ENCODE data around the gene GTF2F1. TPM values are rescaled to one million over a fixed set of nuclear protein-coding genes. Genes with fewer than 3 reads are reported as not detected.

The GTF2F1 gene
- total RNA-seq, 4 donors from 2014 or later: 50.8 to 57.0 (median 51.4) TPM

- 1 to 3% methylated on average over 12 to 18 of the region's 20 CpGs for WGBS, 2 donors
- intact Hi-C loops (cut with DNase I): loop anchor here (10.0 kb wide), 1 partner anchor 49 kb away; the partner anchor contains the start of genes ALKBH7 and PSPN
- H3K9me3 ChIP-seq: no peaks in the 10 kb centered on the region
- TF ChIP-seq POLR2A (IDR thresholded peaks at IDR 0.05): no peak
- TF ChIP-seq, protein P1, sequence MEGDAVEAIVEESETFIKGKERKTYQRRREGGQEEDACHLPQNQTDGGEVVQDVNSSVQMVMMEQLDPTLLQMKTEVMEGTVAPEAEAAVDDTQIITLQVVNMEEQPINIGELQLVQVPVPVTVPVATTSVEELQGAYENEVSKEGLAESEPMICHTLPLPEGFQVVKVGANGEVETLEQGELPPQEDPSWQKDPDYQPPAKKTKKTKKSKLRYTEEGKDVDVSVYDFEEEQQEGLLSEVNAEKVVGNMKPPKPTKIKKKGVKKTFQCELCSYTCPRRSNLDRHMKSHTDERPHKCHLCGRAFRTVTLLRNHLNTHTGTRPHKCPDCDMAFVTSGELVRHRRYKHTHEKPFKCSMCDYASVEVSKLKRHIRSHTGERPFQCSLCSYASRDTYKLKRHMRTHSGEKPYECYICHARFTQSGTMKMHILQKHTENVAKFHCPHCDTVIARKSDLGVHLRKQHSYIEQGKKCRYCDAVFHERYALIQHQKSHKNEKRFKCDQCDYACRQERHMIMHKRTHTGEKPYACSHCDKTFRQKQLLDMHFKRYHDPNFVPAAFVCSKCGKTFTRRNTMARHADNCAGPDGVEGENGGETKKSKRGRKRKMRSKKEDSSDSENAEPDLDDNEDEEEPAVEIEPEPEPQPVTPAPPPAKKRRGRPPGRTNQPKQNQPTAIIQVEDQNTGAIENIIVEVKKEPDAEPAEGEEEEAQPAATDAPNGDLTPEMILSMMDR (IDR thresholded peaks at IDR 0.05): no peak
- H3K4me1 ChIP-seq: peaks cover 12 to 24% of the 10 kb centered on the region in 2 donors
- DNase-seq: peak; percentile 53 to 59
- peaks cover 25 to 27% of the 10 kb centered on the region in 2 donors for H3K36me3 ChIP-seq
- peak overlapping the region; percentile 63 to 89 (median 77) for H3K4me3 ChIP-seq (replicated peaks in 1 of 3)
- H3K27me3 ChIP-seq: no peaks in the 10 kb centered on the region
- H3K27ac ChIP-seq: peak overlapping the region in 2 of 3 donors; percentile 18 to 63
These were observed 30.7 kb upstream of the GTF2F1 start for GRCh38 chr19:6423499-6424194.

DNA sequence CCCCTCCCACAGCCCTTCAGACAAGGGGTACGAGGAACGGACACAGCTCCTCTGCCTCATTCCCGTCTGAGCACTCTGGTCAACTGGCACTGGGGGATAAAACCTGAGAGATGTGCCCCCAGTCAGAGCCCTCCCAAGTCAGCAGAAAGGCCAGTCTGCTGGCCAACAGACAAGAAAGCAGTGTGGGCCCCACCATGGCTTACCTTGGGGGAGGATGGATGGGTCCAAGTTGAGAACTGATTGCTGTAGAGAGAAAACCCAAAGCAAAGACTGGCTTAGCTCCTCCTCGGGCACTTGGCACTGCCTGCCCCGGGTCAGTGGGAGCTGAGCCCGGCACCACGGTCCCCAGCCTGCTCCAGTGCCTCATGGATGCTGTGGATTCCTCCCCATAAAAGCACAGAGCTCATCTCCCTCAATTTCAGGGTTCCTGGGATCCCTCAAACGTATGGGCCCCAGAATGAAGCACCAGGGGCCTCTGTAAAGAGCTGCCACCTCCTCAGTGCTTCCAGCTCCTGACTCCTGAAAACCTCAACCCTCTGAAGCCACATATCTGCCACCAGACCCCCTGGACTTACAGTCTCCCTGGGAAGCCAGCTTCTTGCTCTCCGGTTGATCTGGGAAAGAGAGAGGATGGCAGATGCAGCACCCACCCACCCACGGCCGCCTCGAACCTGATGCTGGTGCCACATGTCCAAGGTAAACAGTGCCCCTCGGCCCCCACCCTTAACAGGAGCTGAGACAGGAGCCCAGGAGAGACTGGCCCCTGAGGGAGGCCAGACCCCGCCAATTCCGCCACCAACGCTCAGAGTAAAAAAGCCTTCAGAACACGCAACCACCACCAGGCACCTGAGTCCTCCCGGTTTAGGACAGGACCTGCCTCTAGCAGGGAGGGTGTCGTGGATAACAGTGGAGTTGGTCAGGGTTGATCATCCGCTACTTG lies 28.4 kb upstream of the GTF2F1 start:
- H3K4me1 ChIP-seq: peaks cover 12 to 24% of the 10 kb centered on the region in 2 donors
- no peak overlapping the region for H3K27ac ChIP-seq
- intact Hi-C loops (cut with DNase I): loop anchor here (10.0 kb wide), 1 partner anchor 47 kb away; the partner anchor contains the start of genes ALKBH7 and PSPN
- peaks cover 48 to 50% of the 10 kb centered on the region in 2 donors for H3K36me3 ChIP-seq
- DNase-seq: no peak
- H3K27me3 ChIP-seq: no peaks in the 10 kb centered on the region
- TF ChIP-seq POLR2A (IDR thresholded peaks at IDR 0.05): no peak
- TF ChIP-seq, protein P1 (IDR thresholded peaks at IDR 0.05): no peak
- 80 to 88% methylated on average over 13 to 17 of the region's 20 CpGs for WGBS, 2 donors
- H3K9me3 ChIP-seq: no peaks in the 10 kb centered on the region
- H3K4me3 ChIP-seq (replicated peaks in 1 of 3): no peak overlapping the region

DNA sequence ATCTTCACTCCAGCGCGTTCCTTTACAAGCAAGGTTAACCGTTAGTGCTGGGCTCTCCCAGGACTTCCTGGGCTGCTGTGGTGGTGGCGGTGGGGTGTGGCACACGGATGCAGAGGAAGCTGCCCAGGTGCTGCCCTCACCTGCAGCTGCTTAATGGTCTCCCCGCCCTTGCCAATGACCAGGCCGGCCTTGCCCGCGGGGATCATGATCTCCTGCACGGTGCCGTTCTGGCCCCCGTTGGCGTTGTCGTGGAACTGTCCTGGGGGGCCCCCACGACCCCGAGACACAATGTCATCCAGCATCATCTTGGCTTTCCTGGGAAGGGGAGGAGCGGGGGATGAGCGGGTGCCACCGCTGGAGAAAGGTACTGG lies 25.6 kb upstream of the GTF2F1 start:
- WGBS, 2 donors: 90 to 96% methylated on average over 3 to 8 of the region's 19 CpGs
- no peaks in the 10 kb centered on the region for H3K9me3 ChIP-seq
- no peak for TF ChIP-seq POLR2A (IDR thresholded peaks at IDR 0.05)
- TF ChIP-seq, protein P1 (IDR thresholded peaks at IDR 0.05): no peak
- DNase-seq: no peak
- H3K27ac ChIP-seq: no peak overlapping the region
- no peaks in the 10 kb centered on the region for H3K27me3 ChIP-seq
- H3K4me3 ChIP-seq (replicated peaks in 1 of 3): no peak overlapping the region
- H3K36me3 ChIP-seq: peaks cover 71 to 76% of the 10 kb centered on the region in 2 donors
- intact Hi-C loops (cut with DNase I): no loop called here
- peaks cover 14 to 26% of the 10 kb centered on the region in 2 donors for H3K4me1 ChIP-seq

DNA sequence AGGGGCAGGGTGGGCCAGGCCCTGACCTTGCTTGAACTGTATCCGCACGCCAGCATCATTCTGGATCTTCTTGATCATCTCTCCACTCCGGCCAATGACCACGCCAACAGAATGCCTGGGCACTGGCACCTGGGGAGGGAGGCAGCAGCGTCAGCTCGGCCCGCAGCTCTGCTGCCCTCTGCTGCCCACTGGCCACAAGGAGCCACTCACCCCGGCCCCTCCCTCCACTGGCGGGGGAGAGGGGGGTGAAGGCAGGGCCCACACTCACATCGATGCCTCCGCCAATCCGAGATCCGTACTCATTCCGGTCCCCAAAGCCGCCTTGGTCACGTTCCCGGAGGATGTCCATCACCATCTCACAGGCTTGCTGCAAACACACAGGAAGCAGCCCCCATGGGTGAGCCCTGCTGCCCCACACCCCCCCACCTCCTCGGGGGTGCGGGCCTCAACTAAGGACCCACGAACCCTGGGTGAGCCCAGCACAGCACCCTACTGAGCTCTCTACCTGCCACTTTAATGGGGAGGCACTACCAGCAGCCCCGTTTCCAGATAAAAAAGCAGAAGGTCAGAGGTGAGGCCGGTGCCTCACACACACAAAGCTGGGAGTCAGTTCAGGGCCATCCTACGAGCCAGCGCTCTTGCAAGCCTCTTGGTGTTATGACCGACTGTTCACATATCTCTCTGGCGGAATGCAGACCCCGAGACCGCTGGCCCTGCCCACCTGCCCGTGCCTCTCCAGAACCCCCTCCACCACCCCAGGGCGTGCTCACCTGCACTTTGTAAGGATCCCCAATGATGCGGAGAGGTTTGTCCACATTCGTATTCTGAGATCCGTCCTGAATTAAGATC lies 25.0 kb upstream of the GTF2F1 start:
- peaks cover 71 to 76% of the 10 kb centered on the region in 2 donors for H3K36me3 ChIP-seq
- no peak overlapping the region for H3K27ac ChIP-seq

More for the DNA sequence above, 25.0 kb upstream of the GTF2F1 start:
- 87 to 92% methylated on average over 16 to 24 of the region's 33 CpGs for WGBS, 2 donors
- no peaks in the 10 kb centered on the region for H3K27me3 ChIP-seq
- DNase-seq: peak in 1 of 2 donors; percentile 20
- H3K4me3 ChIP-seq (replicated peaks in 1 of 3): no peak overlapping the region
- intact Hi-C loops (cut with DNase I): no loop called here
- TF ChIP-seq, protein P1 (IDR thresholded peaks at IDR 0.05): peak in 1 of 6 experiments; percentile 28
- TF ChIP-seq POLR2A (IDR thresholded peaks at IDR 0.05): no peak
- peaks cover 14 to 24% of the 10 kb centered on the region in 2 donors for H3K4me1 ChIP-seq
- no peaks in the 10 kb centered on the region for H3K9me3 ChIP-seq

Data from thyroid gland (tissue), 4 donors.